ENCODE data around the gene KRTAP4-7. TPM values are rescaled to one million over a fixed set of nuclear protein-coding genes. Genes with fewer than 3 reads are reported as not detected.

KRTAP4-7 gene
- total and polyA plus RNA-seq, 2 of the 4 experiments (the other 2 are of a cell fraction): not detected

GRCh38 chr17:41073676-41074075 is 10.3 kb upstream of the KRTAP4-7 start:
- no CpG with 5 or more reads among the region's 2 CpGs for WGBS, 2 experiments (ENCODE audit: extremely low coverage in 2 of 2, insufficient read length in 1 of 2)
- no peak overlapping the region for H3K27ac ChIP-seq (ENCODE audit: insufficient read depth, low read length)
- TF ChIP-seq RFX5 (IDR thresholded peaks at IDR 0.05; ENCODE audit: low read depth, low read length): no peak
- TF ChIP-seq ELK1 (IDR thresholded peaks at IDR 0.05; ENCODE audit: borderline replicate concordance, low read depth, low read length): no peak
- TF ChIP-seq, protein P1, sequence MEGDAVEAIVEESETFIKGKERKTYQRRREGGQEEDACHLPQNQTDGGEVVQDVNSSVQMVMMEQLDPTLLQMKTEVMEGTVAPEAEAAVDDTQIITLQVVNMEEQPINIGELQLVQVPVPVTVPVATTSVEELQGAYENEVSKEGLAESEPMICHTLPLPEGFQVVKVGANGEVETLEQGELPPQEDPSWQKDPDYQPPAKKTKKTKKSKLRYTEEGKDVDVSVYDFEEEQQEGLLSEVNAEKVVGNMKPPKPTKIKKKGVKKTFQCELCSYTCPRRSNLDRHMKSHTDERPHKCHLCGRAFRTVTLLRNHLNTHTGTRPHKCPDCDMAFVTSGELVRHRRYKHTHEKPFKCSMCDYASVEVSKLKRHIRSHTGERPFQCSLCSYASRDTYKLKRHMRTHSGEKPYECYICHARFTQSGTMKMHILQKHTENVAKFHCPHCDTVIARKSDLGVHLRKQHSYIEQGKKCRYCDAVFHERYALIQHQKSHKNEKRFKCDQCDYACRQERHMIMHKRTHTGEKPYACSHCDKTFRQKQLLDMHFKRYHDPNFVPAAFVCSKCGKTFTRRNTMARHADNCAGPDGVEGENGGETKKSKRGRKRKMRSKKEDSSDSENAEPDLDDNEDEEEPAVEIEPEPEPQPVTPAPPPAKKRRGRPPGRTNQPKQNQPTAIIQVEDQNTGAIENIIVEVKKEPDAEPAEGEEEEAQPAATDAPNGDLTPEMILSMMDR (conservative IDR thresholded peaks at IDR 0.05; ENCODE audit: low read depth, low read length): no peak
- ATAC-seq (ENCODE audit: low read depth) (no peak), DNase-seq (no peak)
- no peak overlapping the region for H3K56ac ChIP-seq (ENCODE audit: extremely low read depth, insufficient read depth, low read length)
- H4K91ac ChIP-seq (ENCODE audit: insufficient read depth, low read depth, low read length): no peak overlapping the region
- dilution Hi-C loops (cut with HindIII; ENCODE audit: low sequenced_read_pairs, unreplicated experiment) (no loop called here), intact Hi-C loops (cut with micrococcal nuclease) (no loop called here), in situ Hi-C loops (cut with MboI; ENCODE audit: low sequenced_read_pairs) (no loop called here)
- H3K79me1 ChIP-seq (ENCODE audit: low read depth in 1 of 2, low read length in 2 of 2): no peaks in the 10 kb centered on the region
- no peak overlapping the region for H3K18ac ChIP-seq (ENCODE audit: low read depth, low read length)
- POLR2A ChIA-PET (ENCODE audit: unreplicated experiment): no interaction called here
- no peak overlapping the region for H3K4ac ChIP-seq (ENCODE audit: low read depth, low read length)
- H4K5ac ChIP-seq (ENCODE audit: low read depth, low read length): no peak overlapping the region
- no TSS peak for BruUV-seq (replicated peaks)
- no peak overlapping the region for H3K9ac ChIP-seq (ENCODE audit: low read depth, low read length)
- H3K9me1 ChIP-seq (ENCODE audit: insufficient read depth, low read length): no peaks in the 10 kb centered on the region
- H3K4me2 ChIP-seq (ENCODE audit: low read depth, low read length): no peak overlapping the region
- no peak overlapping the region for H2AFZ ChIP-seq (replicated peaks; ENCODE audit: low read length, poor library complexity)
- no peak overlapping the region for H3K23ac ChIP-seq (ENCODE audit: low read depth, low read length)
- no peak overlapping the region for H4K8ac ChIP-seq (ENCODE audit: low read depth in 2 of 2, low read length in 2 of 2)
- no peaks in the 10 kb centered on the region for H4K20me1 ChIP-seq (ENCODE audit: insufficient read depth, low read length)
- no peaks in the 10 kb centered on the region for H3K4me1 ChIP-seq (ENCODE audit: control insufficient read depth, insufficient read depth, low read length)
- no peak overlapping the region for H2BK5ac ChIP-seq (ENCODE audit: low read depth, low read length, poor library complexity, severe bottlenecking)
- H2AK9ac ChIP-seq (replicated peaks; ENCODE audit: low read depth, low read length, poor library complexity): no peak overlapping the region
- no peaks in the 10 kb centered on the region for H3K9me3 ChIP-seq (ENCODE audit: control insufficient read depth, insufficient read depth, low read length)
- CTCF ChIA-PET: no interaction called here
- no peak overlapping the region for H3K14ac ChIP-seq (replicated peaks; ENCODE audit: low read depth, low read length)
- no peak overlapping the region for H2BK20ac ChIP-seq (ENCODE audit: low read depth, low read length)
- H2BK15ac ChIP-seq (ENCODE audit: low read depth, low read length): no peak overlapping the region
- no peaks in the 10 kb centered on the region for H3K27me3 ChIP-seq (ENCODE audit: control insufficient read depth, insufficient read depth, low read length)
- H3K36me3 ChIP-seq (ENCODE audit: control insufficient read depth, insufficient read depth, low read length): no peaks in the 10 kb centered on the region
- H3K4me3 ChIP-seq (ENCODE audit: insufficient read depth, low read depth, low read length): no peak overlapping the region
- no peak overlapping the region for H2BK120ac ChIP-seq (ENCODE audit: low read depth, low read length)
- no peak overlapping the region for H2AK5ac ChIP-seq (ENCODE audit: low read depth, low read length)
